SK-N-SH (cell line): ENCODE data around the gene FCMR. TPM values are rescaled to one million over a fixed set of nuclear protein-coding genes. Genes with fewer than 3 reads are reported as not detected.

ENCODE experiments used
- CTCF ChIA-PET: fragments of 300-600, 350-600 bp; formaldehyde crosslinking; extraction: SDS; loops from one replicate; lab custom pipeline; 2021; lab: Yijun Ruan, JAX
- POLR2A ChIA-PET: fragments of 350-600 bp; sonication (Branson Sonifier 250); formaldehyde crosslinking; extraction: SDS; loops from one replicate; lab custom pipeline; 2020; ENCODE audit warnings: antibody characterized with exemption, inconsistent platforms; lab: Yijun Ruan, JAX
- DNase-seq: peaks from one replicate; pipeline ENCODE4 v3.0.0; 2012
- H2AFZ ChIP-seq: fragments of 200-600 bp; sonication (generic); 2 replicates; pipeline ENCODE4 v1.8.1; 2016; ENCODE audit warnings: antibody characterized with exemption, mild to moderate bottlenecking, low read depth
- H3F3A ChIP-seq: fragments of 200-600 bp; sonication (generic); replicated peaks from 2 replicates; pipeline ENCODE3; 2016; ENCODE audit warnings: antibody characterized with exemption, mild to moderate bottlenecking; ENCODE audit not compliant: insufficient read depth
- H3K27ac ChIP-seq, 2 experiments: fragments of 200-500 bp in 1 of 2; fragments of 200-600 bp in 1 of 2; sonication (Bioruptor generic) in 1 of 2; sonication (generic), shearing (Covaris generic) in 1 of 2; 2 replicates each; pipeline versions ENCODE4 v1.5.1 to v1.6.1; 2014 to 2016; ENCODE audit warnings: low read depth in 2 of 2, inconsistent platforms in 1 of 2, low read length in 1 of 2, mild to moderate bottlenecking in 1 of 2, mixed read lengths in 1 of 2
- H3K27me3 ChIP-seq: fragments of 200-600 bp; sonication (generic), shearing (Covaris generic); 2 replicates; pipeline ENCODE4 v1.6.1; 2016; ENCODE audit warnings: mixed run types; ENCODE audit not compliant: insufficient read depth
- H3K36me3 ChIP-seq, 2 experiments: fragments of 200-500 bp in 1 of 2; fragments of 200-600 bp in 1 of 2; sonication (Bioruptor generic) in 1 of 2; sonication (generic) in 1 of 2; replicated peaks in 1 of 2; 2 replicates each; pipeline versions ENCODE3 to v1.5.1; 2014 to 2016; ENCODE audit warnings: low read length in 1 of 2, mild to moderate bottlenecking in 1 of 2; ENCODE audit not compliant: insufficient read depth in 2 of 2, control insufficient read depth in 1 of 2
- H3K4me1 ChIP-seq, 2 experiments: fragments of 200-500 bp in 1 of 2; fragments of 200-600 bp in 1 of 2; sonication (Bioruptor generic) in 1 of 2; sonication (generic), shearing (Covaris generic) in 1 of 2; 2 replicates each; pipeline versions ENCODE4 v1.5.1 to v1.6.1; 2014 to 2016; ENCODE audit warnings: low read depth in 1 of 2, low read length in 1 of 2, mixed run types in 1 of 2; ENCODE audit not compliant: insufficient read depth in 2 of 2, control insufficient read depth in 1 of 2
- H3K4me2 ChIP-seq: fragments of 200-600 bp; sonication (generic), shearing (Covaris generic); 2 replicates; pipeline ENCODE4 v1.6.1; 2017; ENCODE audit warnings: mixed run types
- H3K4me3 ChIP-seq, 2 experiments: fragments of 200-500 bp in 1 of 2; fragments of 200-600 bp in 1 of 2; sonication (Bioruptor generic) in 1 of 2; sonication (generic), shearing (Covaris generic) in 1 of 2; 2 replicates each; pipeline versions ENCODE4 v1.5.1 to v1.8.1; 2014 to 2016; ENCODE audit warnings: low read depth in 2 of 2, inconsistent platforms in 1 of 2, low read length in 1 of 2, mild to moderate bottlenecking in 1 of 2, mixed read lengths in 1 of 2, moderate library complexity in 1 of 2
- H3K79me2 ChIP-seq: fragments of 200-600 bp; sonication (generic); 2 replicates; pipeline ENCODE4 v1.8.1; 2017; ENCODE audit warnings: mild to moderate bottlenecking; ENCODE audit not compliant: insufficient read depth
- H3K9ac ChIP-seq: fragments of 200-600 bp; sonication (generic); 2 replicates; pipeline ENCODE4 v1.6.1; 2017; ENCODE audit warnings: mixed run types
- H3K9me2 ChIP-seq: fragments of 200-600 bp; sonication (generic); 2 replicates; pipeline ENCODE4 v1.6.1; 2017; ENCODE audit warnings: mixed run types
- H3K9me3 ChIP-seq: fragments of 200-600 bp; sonication (generic); 2 replicates; pipeline ENCODE4 v1.6.1; 2017; ENCODE audit warnings: mixed run types, mild to moderate bottlenecking, moderate library complexity
- H4K20me1 ChIP-seq: fragments of 200-600 bp; sonication (generic); 2 replicates; pipeline ENCODE4 v1.6.1; 2017; ENCODE audit warnings: mild to moderate bottlenecking, mixed run types; ENCODE audit not compliant: insufficient read depth
- CHD2 ChIP-seq: fragments of 150-350 bp; IDR thresholded peaks from 2 replicates; pipeline ENCODE4 v1.6.1; 2018; ENCODE audit warnings: low read length; ENCODE audit not compliant: partially characterized antibody
- ELF1 ChIP-seq: IDR thresholded peaks from 2 replicates; pipeline ENCODE4 v1.4.0; 2012
- FOXJ3 ChIP-seq: sonication (generic); formaldehyde crosslinking; IDR thresholded peaks from 2 replicates; pipeline ENCODE4 v1.5.1; 2020; ENCODE audit warnings: mild to moderate bottlenecking, missing genetic modification reagents
- JUND ChIP-seq: IDR thresholded peaks from 2 replicates; pipeline ENCODE4 v1.4.0; 2012
- RFX5 ChIP-seq: IDR thresholded peaks from 2 replicates; pipeline ENCODE4 v1.6.1; 2012; ENCODE audit warnings: mild to moderate bottlenecking, improper control_type of control experiment, low read length
- RXRA ChIP-seq: IDR thresholded peaks from 2 replicates; pipeline ENCODE4 v1.4.0; 2012; ENCODE audit warnings: low read depth, mild to moderate bottlenecking, borderline replicate concordance
- WGBS: methylation state at CpG from one replicate; pipeline ENCODE4 v1.1.6; 2017; ENCODE audit warnings: low lambda C conversion rate; 5-methylcytosine and 5-hydroxymethylcytosine counted together
- polyA plus RNA-seq, 3 experiments: library from polyadenylated mRNA; depleted of rRNA; stranded (reverse); fragments of >200 nt; gene quantifications; 2 replicates each; pipeline ENCODE4 v1.2.3, GENCODE V29; 2012
- TF ChIP-seq, protein P1 (sequence below): fragments of 150-350 bp; IDR thresholded peaks from 2 replicates; pipeline ENCODE4 v1.6.1; 2017; ENCODE audit warnings: antibody characterized with exemption, low read length, low read depth, borderline replicate concordance
- TF ChIP-seq, protein P2 (sequence below): fragments of 200-600 bp; sonication (generic); IDR thresholded peaks from 2 replicates; pipeline ENCODE4 v1.6.1; 2017; ENCODE audit warnings: antibody characterized with exemption, mild to moderate bottlenecking, moderate library complexity
- TF ChIP-seq, protein P3 (sequence below): IDR thresholded peaks from 2 replicates; pipeline ENCODE4; 2012

The FCMR gene
- polyA plus RNA-seq, 1 of the 3 experiments (the other 2 are of a cell fraction): 0.15 TPM

DNA sequence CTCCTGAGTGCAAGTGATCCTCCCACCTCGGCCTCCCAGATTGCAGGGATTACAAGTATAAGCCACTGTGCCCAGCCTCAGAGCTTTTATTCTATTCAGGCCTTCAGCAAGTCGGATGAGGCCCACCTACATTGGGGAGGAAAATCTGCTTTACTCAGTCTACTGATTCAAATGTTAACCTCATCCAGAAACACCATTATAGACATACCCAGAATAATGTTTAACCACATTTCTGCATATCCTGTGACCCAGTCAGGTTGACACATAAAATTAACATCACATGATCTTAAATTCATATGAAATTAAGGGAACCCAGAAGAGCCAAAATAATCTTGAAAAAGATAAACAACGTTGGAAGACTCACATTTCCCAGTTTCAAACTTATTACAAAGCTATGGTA lies 41.4 kb downstream of the FCMR start (continued):
- TF ChIP-seq, protein P1, sequence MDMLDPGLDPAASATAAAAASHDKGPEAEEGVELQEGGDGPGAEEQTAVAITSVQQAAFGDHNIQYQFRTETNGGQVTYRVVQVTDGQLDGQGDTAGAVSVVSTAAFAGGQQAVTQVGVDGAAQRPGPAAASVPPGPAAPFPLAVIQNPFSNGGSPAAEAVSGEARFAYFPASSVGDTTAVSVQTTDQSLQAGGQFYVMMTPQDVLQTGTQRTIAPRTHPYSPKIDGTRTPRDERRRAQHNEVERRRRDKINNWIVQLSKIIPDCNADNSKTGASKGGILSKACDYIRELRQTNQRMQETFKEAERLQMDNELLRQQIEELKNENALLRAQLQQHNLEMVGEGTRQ: no peak

DNA sequence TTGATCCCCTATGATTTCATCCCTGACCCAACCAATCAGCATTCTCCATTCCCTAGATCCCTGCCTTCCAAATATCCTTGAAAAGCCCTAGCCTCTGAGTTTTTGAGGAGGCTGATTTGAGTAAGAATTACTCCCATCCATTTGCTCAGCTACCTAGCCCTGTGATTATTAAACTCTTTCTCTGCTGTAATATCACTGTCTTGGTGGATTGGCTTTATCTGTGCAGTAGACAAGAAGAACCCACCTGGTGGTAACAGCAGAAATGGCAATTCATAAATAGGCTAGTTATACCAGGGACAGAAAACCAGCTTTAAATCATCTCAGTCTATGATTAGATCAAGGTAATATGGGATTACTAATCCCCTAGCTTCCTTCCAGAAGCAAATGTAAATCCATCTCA lies 43.3 kb downstream of the FCMR start:
- Histone ChIP-seq H3K9me3 (no peaks in the 10 kb centered on the region; the same call in 1 of the 2 replicates), H3K79me2 (no peaks in the 10 kb centered on the region), H3F3A (no peaks in the 10 kb centered on the region), H3K9ac (no peak overlapping the region), H3K4me2 (no peak overlapping the region), H3K27me3 (no peaks in the 10 kb centered on the region), H2AFZ (no peak overlapping the region), H3K9me2 (no peaks in the 10 kb centered on the region), H3K4me1 (no peaks in the 10 kb centered on the region), H3K27ac (no peak overlapping the region), H3K4me3 (no peak overlapping the region), H4K20me1 (no peaks in the 10 kb centered on the region), H3K36me3 (no peaks in the 10 kb centered on the region)
- DNase-seq: no peak
- ChIA-PET POLR2A (no interaction called here), CTCF (interaction anchor here (1.2 to 1.6 kb wide), 3 partner anchors 25 to 154 kb away, joined by 4 to 5 read pairs (median 4); no protein-coding TSS in a partner anchor)
- TF ChIP-seq, protein P2, sequence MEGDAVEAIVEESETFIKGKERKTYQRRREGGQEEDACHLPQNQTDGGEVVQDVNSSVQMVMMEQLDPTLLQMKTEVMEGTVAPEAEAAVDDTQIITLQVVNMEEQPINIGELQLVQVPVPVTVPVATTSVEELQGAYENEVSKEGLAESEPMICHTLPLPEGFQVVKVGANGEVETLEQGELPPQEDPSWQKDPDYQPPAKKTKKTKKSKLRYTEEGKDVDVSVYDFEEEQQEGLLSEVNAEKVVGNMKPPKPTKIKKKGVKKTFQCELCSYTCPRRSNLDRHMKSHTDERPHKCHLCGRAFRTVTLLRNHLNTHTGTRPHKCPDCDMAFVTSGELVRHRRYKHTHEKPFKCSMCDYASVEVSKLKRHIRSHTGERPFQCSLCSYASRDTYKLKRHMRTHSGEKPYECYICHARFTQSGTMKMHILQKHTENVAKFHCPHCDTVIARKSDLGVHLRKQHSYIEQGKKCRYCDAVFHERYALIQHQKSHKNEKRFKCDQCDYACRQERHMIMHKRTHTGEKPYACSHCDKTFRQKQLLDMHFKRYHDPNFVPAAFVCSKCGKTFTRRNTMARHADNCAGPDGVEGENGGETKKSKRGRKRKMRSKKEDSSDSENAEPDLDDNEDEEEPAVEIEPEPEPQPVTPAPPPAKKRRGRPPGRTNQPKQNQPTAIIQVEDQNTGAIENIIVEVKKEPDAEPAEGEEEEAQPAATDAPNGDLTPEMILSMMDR: peak; percentile 18; the same call in 1 of the 2 replicates
- TF ChIP-seq CHD2: no peak
- TF ChIP-seq, protein P3, sequence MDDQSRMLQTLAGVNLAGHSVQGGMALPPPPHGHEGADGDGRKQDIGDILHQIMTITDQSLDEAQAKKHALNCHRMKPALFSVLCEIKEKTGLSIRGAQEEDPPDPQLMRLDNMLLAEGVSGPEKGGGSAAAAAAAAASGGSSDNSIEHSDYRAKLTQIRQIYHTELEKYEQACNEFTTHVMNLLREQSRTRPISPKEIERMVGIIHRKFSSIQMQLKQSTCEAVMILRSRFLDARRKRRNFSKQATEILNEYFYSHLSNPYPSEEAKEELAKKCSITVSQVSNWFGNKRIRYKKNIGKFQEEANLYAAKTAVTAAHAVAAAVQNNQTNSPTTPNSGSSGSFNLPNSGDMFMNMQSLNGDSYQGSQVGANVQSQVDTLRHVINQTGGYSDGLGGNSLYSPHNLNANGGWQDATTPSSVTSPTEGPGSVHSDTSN: no peak
- TF ChIP-seq JUND: no peak
- TF ChIP-seq, all 33 proteins: peak for 1

DNA sequence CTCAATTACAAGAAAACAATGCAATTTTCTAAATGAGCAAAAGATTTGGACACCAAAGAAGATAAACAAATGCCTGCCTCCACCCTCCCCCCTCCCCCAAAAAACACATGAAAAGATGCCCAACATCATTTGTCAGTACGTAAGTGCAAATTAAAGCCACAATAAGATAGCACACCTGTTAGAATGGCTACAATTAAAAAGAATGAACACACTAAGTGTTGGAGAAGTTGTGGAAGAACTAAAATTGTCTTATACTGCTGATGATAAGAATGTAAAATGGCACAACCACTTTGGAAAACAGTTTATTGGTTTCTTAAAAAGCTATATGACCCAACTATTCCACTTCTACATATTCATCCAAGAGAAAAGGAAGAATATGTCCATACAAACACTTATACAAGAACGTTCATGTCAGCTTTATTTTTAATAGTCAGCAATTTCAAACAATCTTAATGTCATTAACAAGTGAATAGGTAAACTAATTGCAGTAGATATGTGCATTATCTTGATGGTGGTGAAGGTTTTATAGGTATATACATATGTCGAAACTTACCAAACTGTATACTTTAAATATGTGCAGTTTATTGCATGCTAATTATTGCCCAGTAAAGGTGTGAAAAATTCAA lies 45.9 kb downstream of the FCMR start:
- POLR2A ChIA-PET: no interaction called here
- Histone ChIP-seq H3K79me2 (no peaks in the 10 kb centered on the region), H3K4me1 (no peaks in the 10 kb centered on the region), H3K4me2 (no peak overlapping the region)
- no peak for DNase-seq
- TF ChIP-seq RFX5: no peak
- TF ChIP-seq ELF1: no peak
- TF ChIP-seq, protein P2: no peak
- TF ChIP-seq RXRA: no peak
- TF ChIP-seq, protein P3: no peak
- TF ChIP-seq FOXJ3 (CRISPR knock-in tag): no peak
- TF ChIP-seq, all 33 proteins: peak for 0
- Histone ChIP-seq H3K27ac (no peak overlapping the region), H3K9me2 (no peaks in the 10 kb centered on the region), H3K27me3 (no peaks in the 10 kb centered on the region), H2AFZ (no peak overlapping the region), H4K20me1 (no peaks in the 10 kb centered on the region), H3K4me3 (no peak overlapping the region), H3F3A (no peaks in the 10 kb centered on the region), H3K36me3 (no peaks in the 10 kb centered on the region), H3K9ac (no peak overlapping the region), H3K9me3 (no peaks in the 10 kb centered on the region; the same call in 1 of the 2 replicates)
- CTCF ChIA-PET: interaction anchor here (1.3 kb wide), 1 partner anchor 141 kb away, joined by 3 read pairs; no protein-coding TSS in a partner anchor
- 25% methylated on average over 3 of the region's 3 CpGs for WGBS
